GM12865 (cell line): ENCODE measurements around the gene SMPD3.

ENCODE experiments used
- DNase-seq: peaks from one replicate; pipeline ENCODE4 v3.0.0; 2010; ENCODE audit warnings: low read depth
- H3K4me3 ChIP-seq: 2 replicates; pipeline ENCODE4 v1.5.1; 2011; ENCODE audit warnings: mild to moderate bottlenecking, low read depth, low read length, control low read depth
- TF ChIP-seq, protein P1 (sequence below): IDR thresholded peaks from 2 replicates; pipeline ENCODE4 v1.5.1; 2011; ENCODE audit warnings: low read length, control low read depth, low read depth, inconsistent platforms; ENCODE audit not compliant: insufficient read depth; ENCODE audit errors: missing control alignments

Gene SMPD3

DNA sequence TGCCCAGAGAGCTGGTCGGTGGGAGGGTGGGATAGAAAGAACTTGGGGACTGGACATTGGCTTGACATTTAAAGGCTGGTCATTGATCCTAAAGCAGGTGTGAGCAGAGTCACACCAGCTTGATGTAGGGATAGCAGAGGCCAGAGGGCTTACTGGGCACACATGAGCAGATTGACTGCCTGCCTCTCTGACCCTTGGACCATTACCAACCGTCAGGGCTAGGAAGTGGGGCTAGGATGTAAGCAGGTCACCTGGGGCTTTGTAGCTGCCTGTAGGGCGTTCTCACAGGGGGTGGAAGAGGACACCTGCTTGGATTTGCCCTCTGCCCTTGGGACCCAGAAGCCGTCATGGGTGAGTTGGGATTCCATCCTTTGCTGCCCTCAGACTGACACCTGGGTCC is 11.1 kb upstream of the SMPD3 start:
- TF ChIP-seq, protein P1, sequence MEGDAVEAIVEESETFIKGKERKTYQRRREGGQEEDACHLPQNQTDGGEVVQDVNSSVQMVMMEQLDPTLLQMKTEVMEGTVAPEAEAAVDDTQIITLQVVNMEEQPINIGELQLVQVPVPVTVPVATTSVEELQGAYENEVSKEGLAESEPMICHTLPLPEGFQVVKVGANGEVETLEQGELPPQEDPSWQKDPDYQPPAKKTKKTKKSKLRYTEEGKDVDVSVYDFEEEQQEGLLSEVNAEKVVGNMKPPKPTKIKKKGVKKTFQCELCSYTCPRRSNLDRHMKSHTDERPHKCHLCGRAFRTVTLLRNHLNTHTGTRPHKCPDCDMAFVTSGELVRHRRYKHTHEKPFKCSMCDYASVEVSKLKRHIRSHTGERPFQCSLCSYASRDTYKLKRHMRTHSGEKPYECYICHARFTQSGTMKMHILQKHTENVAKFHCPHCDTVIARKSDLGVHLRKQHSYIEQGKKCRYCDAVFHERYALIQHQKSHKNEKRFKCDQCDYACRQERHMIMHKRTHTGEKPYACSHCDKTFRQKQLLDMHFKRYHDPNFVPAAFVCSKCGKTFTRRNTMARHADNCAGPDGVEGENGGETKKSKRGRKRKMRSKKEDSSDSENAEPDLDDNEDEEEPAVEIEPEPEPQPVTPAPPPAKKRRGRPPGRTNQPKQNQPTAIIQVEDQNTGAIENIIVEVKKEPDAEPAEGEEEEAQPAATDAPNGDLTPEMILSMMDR, result no peak
- H3K4me3 ChIP-seq, result no peak overlapping the region
- no peak for DNase-seq

DNA sequence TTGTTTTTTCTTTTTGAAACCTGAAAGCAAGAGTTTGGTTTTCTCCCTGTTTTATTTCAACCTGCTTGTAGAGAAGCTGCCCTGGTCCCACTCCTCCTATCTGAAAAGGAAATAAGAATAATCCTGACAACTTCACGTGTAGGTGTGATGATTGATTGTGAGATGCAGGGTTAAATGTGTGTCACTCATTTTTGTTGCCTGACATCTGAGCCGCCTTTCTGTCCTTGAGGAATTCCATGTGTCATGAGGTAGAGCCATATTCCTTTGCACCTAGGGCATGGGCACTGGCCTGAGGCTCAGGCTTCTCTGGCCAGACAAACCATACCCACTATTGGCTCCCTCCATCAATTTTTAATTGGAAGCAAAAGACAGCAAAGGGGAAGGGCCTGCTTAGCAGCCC is 10.2 kb upstream of the SMPD3 start:
- TF ChIP-seq, protein P1, result no peak
- DNase-seq, result no peak
- H3K4me3 ChIP-seq, result no peak overlapping the region

DNA sequence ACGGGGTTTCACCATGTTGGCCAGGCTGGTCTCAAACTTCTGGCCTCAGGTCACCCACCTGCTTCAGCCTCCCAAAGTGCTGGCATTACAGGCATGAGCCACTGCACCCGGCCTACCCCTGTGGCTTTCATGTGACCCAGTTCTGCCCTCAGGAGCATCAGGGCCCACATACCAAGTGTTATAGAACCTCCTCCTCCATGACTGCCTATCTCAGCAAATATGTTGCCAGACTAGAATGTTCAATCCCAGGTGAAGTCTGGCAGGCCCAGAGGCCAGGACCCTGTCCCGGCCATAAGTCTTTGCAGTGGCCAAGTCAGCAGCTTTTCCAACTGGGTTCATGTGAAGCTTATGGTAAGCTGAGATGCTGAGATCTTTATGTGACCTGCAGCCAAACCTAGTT is 9.8 kb upstream of the SMPD3 start:
- DNase-seq, result no peak
- TF ChIP-seq, protein P1, result no peak
- no peak overlapping the region for H3K4me3 ChIP-seq

DNA sequence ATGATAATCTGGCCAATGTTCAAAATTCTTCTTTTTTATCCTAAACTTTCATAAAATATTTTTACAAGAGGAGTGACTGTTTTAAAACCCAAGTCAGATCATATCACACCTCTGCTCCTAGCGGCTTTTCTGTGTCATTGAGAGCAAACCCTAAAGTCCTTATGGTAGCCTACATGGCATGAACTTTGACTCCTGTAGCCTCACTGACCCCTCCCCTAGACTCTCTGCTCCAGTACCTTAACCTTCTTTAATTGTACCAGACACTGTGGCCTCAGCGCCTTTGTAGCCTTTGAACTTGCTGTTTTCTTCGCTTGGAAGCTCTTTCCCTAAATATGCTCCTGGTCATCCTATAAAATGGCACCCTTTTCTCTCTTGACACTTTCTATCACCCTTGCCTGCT is 7.3 kb upstream of the SMPD3 start:
- TF ChIP-seq, protein P1, result no peak
- DNase-seq, result no peak
- no peak overlapping the region for H3K4me3 ChIP-seq

DNA sequence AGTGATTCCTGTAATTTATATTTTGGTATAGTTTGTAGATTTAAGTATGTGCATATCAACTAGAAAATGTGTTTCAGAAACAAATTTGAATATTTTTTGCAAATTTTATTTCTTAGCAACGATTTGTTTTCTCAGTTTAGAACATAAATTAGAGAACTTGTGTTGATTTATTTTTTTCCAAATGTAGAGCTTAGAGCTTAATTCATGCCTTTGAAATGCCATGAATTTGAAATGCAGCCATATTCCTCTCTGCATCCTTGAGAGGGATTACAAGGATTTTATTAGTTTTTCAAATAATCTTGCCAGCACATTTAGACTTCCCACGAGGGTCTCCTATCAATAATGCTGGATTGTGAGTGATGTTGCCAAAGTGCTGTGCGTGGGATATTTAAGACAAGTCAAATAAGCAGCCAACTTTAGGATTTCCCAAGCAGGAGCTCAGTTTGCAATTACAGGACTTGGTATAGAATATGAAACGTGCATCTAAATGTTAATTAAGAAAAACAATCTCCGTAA is 6.7 kb upstream of the SMPD3 start:
- H3K4me3 ChIP-seq, result no peak overlapping the region
- TF ChIP-seq, protein P1, result no peak
- DNase-seq, result no peak

DNA sequence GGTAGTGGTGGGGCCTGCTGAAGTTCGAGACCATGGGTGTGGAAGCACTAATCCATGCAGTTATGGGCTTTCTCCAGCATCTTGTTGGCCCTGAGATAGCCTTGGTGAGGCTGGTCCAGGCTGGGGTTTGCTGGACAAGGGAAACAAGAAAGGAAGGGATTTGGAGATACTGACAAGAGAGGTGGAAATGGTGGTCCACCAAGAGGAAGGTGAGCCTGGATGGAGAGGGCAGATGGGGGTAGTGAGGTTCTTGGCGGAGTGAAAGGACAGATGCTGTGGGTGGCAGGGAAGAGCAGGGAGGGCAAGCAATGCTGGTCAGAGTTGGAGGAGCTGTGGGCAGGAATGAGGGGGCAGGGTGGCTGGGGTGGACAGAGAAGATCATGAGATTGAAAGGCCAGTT is 5.5 kb upstream of the SMPD3 start:
- no peak for DNase-seq
- no peak overlapping the region for H3K4me3 ChIP-seq
- TF ChIP-seq, protein P1, result no peak

DNA sequence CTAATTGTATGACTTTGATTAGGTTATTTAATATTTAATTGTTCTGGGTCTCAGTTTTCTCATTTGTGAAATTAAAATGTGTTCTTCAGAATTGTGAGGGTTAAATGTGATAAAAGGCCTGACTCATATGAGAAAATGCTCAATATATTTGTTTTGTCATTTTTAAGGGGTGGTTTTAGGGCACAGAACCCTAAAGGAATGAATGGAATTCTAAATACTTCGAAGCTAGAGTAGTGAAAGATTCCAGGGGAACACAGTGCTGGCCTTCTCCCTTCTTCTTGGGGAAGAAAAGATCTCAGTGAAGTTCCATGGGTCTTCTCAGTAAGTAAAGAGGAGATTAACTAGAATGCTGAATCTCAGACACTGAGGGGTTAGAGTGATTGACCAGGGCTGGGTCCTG is 3.9 kb upstream of the SMPD3 start:
- DNase-seq, result no peak
- TF ChIP-seq, protein P1, result no peak
- no peak overlapping the region for H3K4me3 ChIP-seq
